Activated naive CD4-positive, alpha-beta T cell treated with anti-CD3 and anti-CD28 coated beads, Interleukin-2, amount 10 ng/mL, durations not matched to agents 7 days and 5 days (primary cell): ENCODE data around the gene DCAF6.

Experiments used
- CTCF ChIA-PET: fragments of 350-600 bp; sonication (Branson Sonifier 250); formaldehyde crosslinking; loops from one replicate; lab custom pipeline; 2021; ENCODE audit warnings: antibody characterized with exemption; lab: Charles Lee
- DNase-seq: peaks from one replicate; pipeline ENCODE4 v3.0.0-alpha.2; 2020
- H3K27ac Mint-ChIP-seq: one replicate; pipeline ENCODE4 v1.8.0; 2021; ENCODE audit warnings: mild to moderate bottlenecking, moderate library complexity, mixed read lengths
- H3K27me3 Mint-ChIP-seq: one replicate; pipeline ENCODE4 v1.8.0; 2021; ENCODE audit warnings: mild to moderate bottlenecking, mixed read lengths
- H3K36me3 Mint-ChIP-seq: one replicate; pipeline ENCODE4 v1.8.0; 2021; ENCODE audit warnings: mixed read lengths
- H3K4me1 Mint-ChIP-seq: one replicate; pipeline ENCODE4 v1.8.0; 2021; ENCODE audit warnings: mixed read lengths
- H3K4me3 Mint-ChIP-seq: one replicate; pipeline ENCODE4 v1.8.0; 2021; ENCODE audit warnings: mild to moderate bottlenecking, moderate library complexity, mixed read lengths
- H3K9me3 Mint-ChIP-seq: one replicate; pipeline ENCODE4 v1.8.0; 2021; ENCODE audit warnings: mixed read lengths

The DCAF6 gene

DNA sequence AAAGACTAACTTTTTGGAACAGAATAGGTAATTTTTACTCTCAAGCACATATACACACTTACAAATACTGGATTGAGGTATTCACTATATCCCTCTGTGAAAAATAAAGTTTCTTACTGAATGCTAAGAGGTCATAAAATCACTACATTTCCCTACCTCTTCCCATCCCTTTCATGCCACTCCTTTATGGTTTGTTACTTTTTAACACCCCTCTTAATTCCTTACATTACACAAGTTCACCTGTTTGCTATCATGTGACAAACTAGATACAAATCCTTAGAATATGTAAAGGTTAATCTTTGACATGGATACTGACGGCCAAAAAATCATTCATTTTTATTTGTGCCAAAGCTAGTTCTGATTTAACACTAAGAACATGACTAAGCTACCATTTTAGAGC is 6.8 kb upstream of the DCAF6 start:
- Mint-ChIP-seq H3K36me3 (no peaks in the 10 kb centered on the region), H3K9me3 (no peaks in the 10 kb centered on the region), H3K27me3 (no peaks in the 10 kb centered on the region), H3K27ac (no peak overlapping the region), H3K4me1 (peaks cover 17% of the 10 kb centered on the region), H3K4me3 (no peak overlapping the region)
- CTCF ChIA-PET, result no interaction called here
- DNase-seq, result no peak

DNA sequence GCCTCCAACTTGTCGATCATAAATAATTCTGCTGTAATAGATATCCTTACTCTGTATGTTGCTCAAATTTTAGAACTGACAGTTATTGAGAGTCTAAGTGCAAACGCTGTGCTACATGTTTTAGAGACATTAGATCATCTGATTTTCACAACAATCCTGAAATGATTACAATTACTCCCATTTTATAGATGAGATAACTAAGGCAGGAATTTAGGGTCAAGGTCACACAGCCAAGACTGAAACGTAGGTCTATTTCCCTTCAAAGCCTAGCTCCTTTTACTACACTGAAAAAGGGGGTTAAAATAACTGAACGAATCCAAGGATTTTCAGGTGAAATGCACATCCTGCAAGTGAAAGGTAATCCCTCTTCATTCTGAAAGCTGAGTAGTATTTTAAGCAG is 2.7 kb upstream of the DCAF6 start:
- CTCF ChIA-PET, result interaction anchor here (0.8 kb wide), 1 partner anchor 149 kb away, joined by 3 read pairs; no protein-coding TSS in a partner anchor
- no peaks in the 10 kb centered on the region for H3K9me3 Mint-ChIP-seq
- peak overlapping the region; percentile 81 for H3K4me3 Mint-ChIP-seq
- no peak for DNase-seq
- H3K27me3 Mint-ChIP-seq, result no peaks in the 10 kb centered on the region
- H3K27ac Mint-ChIP-seq, result no peak overlapping the region
- H3K4me1 Mint-ChIP-seq, result peaks cover 29% of the 10 kb centered on the region
- peaks cover 2% of the 10 kb centered on the region for H3K36me3 Mint-ChIP-seq

DNA sequence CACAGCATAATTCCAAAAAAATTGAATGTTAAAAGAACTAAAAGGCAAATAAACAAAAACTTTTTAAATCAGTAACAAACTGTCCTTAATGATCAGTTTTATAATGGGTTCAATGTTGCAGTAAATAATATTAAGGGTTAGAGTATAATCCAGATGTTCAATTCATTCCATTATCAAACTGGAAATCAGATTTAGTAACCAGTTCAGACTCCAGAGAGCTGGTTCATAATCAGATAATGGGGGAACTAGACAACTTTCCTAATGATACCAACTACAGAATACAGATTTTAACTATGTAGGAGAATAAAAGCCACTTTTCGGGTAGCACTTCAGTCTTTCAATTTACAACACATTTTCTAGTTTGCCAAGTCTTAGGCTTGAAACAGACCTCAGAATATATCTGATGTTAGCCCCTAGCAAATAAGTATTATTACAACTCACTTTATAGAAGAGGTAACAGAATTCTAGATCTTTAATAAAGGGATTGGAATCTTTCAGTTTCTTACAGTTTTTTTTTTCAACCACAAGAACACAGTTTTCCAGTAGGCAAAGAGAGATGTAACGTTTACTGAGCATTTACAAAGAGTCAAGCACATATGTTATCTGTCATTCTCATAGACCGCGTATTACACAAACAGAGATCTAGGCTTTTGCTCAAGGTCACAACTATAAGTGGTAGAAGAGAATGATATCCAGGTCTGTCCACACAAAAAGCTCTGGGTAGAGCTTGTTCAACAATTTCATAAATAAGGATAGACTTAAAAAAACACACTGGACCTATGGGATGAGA is 1.9 kb upstream of the DCAF6 start:
- DNase-seq, result no peak
- Mint-ChIP-seq H3K36me3 (peaks cover 2% of the 10 kb centered on the region), H3K27ac (peak overlapping the region; percentile 92), H3K4me1 (peaks cover 31% of the 10 kb centered on the region), H3K9me3 (no peaks in the 10 kb centered on the region), H3K4me3 (peak overlapping the region; percentile 81), H3K27me3 (no peaks in the 10 kb centered on the region)
- CTCF ChIA-PET, result interaction anchor here (0.8 to 3.2 kb wide), 3 partner anchors 148 to 149 kb away, joined by 3 to 16 read pairs (median 3); no protein-coding TSS in a partner anchor

DNA sequence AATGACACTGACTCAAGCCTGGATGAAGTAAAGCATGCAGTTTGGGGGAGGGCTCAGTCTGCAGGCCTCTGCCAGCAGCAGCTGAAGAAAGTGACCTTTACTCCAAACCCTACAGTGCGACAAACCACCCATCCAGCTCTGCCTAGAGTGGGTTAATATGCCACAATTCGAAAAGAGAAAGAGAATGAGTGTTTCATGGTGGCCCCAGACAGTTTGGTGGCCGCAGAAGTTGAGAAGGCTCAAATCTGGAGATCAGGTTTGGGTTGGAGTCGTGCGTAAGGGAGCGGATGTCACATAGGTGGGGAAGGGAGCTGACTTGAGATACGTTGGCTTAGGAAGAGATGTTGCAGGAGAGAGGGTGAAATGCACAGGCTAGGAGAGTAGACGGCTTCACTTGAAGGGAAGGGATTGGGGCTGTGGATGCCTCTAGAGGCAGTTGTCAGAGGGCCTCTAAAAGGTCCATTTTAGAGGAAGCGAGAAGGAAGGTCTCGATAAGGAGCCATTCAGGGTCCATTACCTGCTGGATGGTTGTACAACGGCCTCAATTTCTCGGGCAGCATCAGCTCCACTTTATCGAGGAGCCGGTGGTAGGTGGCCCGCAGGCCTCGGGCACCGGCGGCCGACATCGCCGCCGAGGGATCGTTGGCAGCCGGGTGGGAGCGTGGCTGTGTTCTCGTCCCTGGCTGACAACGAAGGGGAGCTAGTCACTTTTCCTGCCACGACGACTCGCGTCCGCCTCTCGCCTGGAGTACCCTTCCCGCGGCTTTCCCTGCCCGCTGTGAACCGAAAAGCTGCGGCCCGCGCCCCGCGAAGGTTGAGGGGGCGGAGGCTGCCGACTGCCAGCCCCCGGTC is 1.0 kb upstream of the DCAF6 start:
- no peaks in the 10 kb centered on the region for H3K9me3 Mint-ChIP-seq
- CTCF ChIA-PET, result interaction anchor here (1.0 to 3.2 kb wide), 6 partner anchors 131 to 299 kb away, joined by 3 to 16 read pairs (median 3); no protein-coding TSS in a partner anchor
- H3K4me3 Mint-ChIP-seq, result peak overlapping the region; percentile 81
- peaks cover 2% of the 10 kb centered on the region for H3K36me3 Mint-ChIP-seq
- peak; percentile 59 for DNase-seq
- H3K27me3 Mint-ChIP-seq, result no peaks in the 10 kb centered on the region
- peaks cover 31% of the 10 kb centered on the region for H3K4me1 Mint-ChIP-seq
- peak overlapping the region; percentile 92 for H3K27ac Mint-ChIP-seq

DNA sequence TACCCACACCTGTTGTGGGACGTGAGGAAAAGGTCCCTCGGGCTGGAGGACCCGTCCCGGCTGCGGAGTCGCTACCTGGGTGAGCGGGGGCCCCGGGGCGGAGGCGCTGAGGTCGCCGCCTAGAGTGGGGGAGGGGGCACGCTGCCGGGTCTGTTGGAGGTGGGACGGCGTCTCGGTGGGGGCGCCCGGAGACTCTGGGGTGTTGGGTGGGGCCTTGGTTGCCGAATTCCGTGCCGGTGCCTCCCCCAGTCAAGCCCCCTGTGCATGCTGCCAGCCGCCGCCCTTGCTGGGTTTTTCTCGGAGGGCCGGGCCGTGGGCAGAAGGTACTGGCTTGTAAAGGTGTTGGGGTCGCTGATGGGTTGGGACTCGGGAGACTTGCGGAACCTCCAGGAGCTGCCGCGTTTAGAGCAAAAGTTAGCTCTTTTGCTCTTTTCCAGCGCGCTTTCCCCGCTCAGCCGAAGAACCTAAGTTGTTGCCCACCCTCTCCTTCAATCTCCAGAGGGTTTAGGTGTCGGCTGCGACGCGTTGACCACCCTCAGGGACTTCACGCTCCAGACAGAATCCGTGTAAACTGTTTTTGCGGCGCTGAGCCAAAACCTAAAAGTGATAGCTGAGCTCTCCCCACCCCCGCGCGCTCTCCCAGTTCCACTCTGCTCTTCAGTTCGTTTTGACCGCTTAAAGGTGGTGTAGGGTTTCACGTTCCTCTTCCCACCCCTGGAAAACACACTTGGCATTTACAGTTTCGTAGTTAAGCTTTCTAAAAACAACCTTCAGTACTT is 636 bp downstream of the DCAF6 start, which contains the start of gene MPC2:
Gene MPC2 (minus strand): TSS at position 143 of the 779 bp plus-strand sequence. CDS start 1,231 bp downstream, outside the sequence.
- H3K27me3 Mint-ChIP-seq, result no peaks in the 10 kb centered on the region
- peaks cover 2% of the 10 kb centered on the region for H3K36me3 Mint-ChIP-seq
- H3K9me3 Mint-ChIP-seq, result no peaks in the 10 kb centered on the region
- peak within 1 kb of the TSS; percentile 81 for H3K4me3 Mint-ChIP-seq
- peaks cover 31% of the 10 kb centered on the region for H3K4me1 Mint-ChIP-seq
- peak; percentile 80 for DNase-seq
- CTCF ChIA-PET, result interaction anchor here (0.6 to 3.2 kb wide), 3 partner anchors 8 to 145 kb away, joined by 3 to 16 read pairs (median 3); no protein-coding TSS in a partner anchor
- H3K27ac Mint-ChIP-seq, result peak within 1 kb of the TSS; percentile 92

DNA sequence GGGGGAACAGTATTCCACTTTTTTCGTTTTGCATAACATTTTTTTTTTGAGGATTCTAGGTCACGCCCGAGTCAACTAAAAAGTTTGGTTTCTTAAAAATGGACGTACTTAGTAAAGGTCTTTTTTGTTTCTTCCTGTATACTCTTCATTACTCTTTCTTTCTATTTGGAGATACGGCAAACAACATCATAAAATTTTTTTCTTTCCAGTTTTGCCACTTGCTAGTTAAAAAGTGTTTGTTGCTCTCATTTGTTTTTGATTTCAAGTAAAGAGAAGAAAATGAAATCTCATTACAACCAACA is 1.2 kb downstream of the DCAF6 start:
- CTCF ChIA-PET, result interaction anchor here (1.0 to 3.2 kb wide), 2 partner anchors 12 to 145 kb away, joined by 3 to 16 read pairs; no protein-coding TSS in a partner anchor
- Mint-ChIP-seq H3K27ac (peak overlapping the region; percentile 92), H3K27me3 (no peaks in the 10 kb centered on the region), H3K4me3 (peak overlapping the region; percentile 81), H3K36me3 (peaks cover 2% of the 10 kb centered on the region), H3K4me1 (peaks cover 31% of the 10 kb centered on the region), H3K9me3 (no peaks in the 10 kb centered on the region)
- no peak for DNase-seq

DNA sequence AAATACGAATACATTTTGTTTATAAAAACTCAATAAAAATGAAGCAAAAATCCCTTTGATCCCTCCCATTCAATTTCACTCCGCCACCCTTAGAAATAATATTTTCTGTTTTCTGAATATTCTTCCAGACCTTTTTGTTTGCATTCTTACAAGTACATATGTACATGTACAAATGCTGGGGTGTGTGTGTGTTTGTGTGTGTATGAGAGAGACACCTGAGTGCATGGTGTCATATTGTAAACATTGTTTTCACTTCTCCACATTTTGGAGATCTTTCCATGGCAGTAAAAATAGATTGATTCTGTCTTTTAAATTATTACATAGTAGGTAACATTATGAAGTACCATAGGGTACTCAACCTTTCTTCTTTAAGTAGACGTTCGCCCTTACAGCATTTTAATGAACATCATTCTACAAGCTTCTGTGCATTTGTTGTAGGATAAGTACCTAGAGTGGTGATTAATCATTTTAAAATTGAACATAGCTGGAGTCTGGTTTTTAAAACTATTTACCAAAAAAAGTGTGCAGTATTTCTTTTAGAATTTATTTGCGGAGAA is 1.7 kb downstream of the DCAF6 start:
- Mint-ChIP-seq H3K4me3 (peak overlapping the region; percentile 81), H3K27ac (peak overlapping the region; percentile 92), H3K27me3 (no peaks in the 10 kb centered on the region), H3K9me3 (no peaks in the 10 kb centered on the region), H3K36me3 (peaks cover 3% of the 10 kb centered on the region), H3K4me1 (peaks cover 27% of the 10 kb centered on the region)
- no peak for DNase-seq
- CTCF ChIA-PET, result no interaction called here

DNA sequence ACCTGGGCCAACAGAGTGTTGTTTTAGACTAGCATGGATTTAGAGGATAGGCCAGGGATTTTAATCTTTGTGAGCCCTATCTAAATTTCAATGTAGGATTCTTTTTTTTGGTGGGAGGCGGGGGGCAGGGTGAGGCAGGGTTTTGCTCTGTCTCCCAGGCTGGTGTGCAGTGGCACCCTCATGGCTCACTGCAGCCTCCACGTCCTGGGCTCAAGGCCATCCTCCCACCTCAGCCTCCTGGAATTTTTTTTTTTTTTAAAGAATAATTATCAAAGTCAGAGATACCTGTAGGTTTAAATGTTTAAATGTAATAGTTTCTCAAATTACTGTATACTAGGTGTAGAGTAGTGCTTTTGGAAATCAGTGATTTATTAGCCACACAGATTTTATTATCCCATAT is 3.8 kb downstream of the DCAF6 start:
- CTCF ChIA-PET, result no interaction called here
- DNase-seq, result no peak
- H3K36me3 Mint-ChIP-seq, result peaks cover 15% of the 10 kb centered on the region
- peaks cover 13% of the 10 kb centered on the region for H3K4me1 Mint-ChIP-seq
- H3K9me3 Mint-ChIP-seq, result peaks cover 2% of the 10 kb centered on the region
- H3K27ac Mint-ChIP-seq, result no peak overlapping the region
- H3K27me3 Mint-ChIP-seq, result no peaks in the 10 kb centered on the region
- H3K4me3 Mint-ChIP-seq, result no peak overlapping the region

DNA sequence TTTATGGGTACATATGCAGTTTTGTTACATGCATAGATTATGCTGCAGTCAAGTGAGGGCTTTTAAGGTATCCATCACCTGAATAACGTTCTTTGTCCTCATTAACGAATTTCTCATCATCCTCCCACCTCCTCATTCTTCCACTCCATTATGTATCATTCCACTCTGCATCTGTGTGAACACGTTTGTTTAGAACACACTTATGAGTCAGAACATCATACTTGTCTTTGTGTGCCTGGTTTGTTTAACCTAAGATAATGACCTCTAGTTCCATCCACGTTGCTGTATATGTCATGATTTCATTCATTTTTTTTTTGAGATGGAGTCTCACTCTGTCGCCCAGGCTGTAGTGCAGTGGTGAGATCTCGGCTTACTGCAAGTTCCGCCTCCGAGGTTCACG is 7.1 kb downstream of the DCAF6 start:
- Mint-ChIP-seq H3K27me3 (no peaks in the 10 kb centered on the region), H3K9me3 (peaks cover 2% of the 10 kb centered on the region), H3K27ac (no peak overlapping the region), H3K4me1 (peaks cover 23% of the 10 kb centered on the region), H3K4me3 (no peak overlapping the region), H3K36me3 (peaks cover 17% of the 10 kb centered on the region)
- CTCF ChIA-PET, result no interaction called here
- no peak for DNase-seq

DNA sequence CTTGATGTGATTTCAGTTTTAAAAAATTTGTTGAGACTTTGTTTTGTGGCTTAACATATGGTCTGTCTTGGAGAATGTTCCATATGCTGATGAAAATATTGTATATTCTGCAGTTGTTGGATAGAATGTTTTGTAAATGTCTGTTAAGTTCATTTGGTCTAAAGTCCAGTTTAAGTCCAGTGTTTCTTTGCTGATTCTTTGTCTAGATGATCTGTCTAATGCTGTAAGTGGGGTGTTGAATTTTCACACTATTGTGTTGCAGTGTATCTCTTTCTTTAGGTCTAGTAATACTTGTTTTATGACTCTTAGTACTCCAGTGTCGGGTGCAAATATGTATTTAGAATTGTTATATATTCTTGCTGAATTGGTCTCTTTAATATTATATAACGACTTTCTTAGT is 11.2 kb downstream of the DCAF6 start:
- no peak overlapping the region for H3K27ac Mint-ChIP-seq
- CTCF ChIA-PET, result no interaction called here
- H3K9me3 Mint-ChIP-seq, result peaks cover 2% of the 10 kb centered on the region
- no peaks in the 10 kb centered on the region for H3K27me3 Mint-ChIP-seq
- peaks cover 27% of the 10 kb centered on the region for H3K36me3 Mint-ChIP-seq
- H3K4me3 Mint-ChIP-seq, result no peak overlapping the region
- peaks cover 18% of the 10 kb centered on the region for H3K4me1 Mint-ChIP-seq
- no peak for DNase-seq

DNA sequence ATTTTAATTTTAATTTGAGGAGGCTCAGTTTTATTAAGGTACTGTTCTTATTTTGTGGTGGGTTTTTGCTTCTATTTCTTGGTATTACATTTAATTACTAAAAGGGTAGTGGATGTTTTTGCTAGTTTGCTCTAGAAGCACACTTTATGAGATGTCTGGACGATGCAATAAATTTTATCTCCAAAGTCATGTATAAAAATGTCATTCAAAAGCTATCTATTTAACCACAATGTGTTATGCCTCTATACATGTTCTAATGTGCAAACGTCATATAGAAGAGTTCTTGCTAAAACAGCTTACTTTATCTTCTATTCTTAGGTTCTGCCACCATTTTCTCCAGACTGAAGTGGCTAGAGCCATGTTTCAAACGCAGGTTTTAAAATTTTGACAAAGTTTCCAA is 13.3 kb downstream of the DCAF6 start:
- DNase-seq, result no peak
- H3K36me3 Mint-ChIP-seq, result peaks cover 24% of the 10 kb centered on the region
- no peak overlapping the region for H3K4me3 Mint-ChIP-seq
- no peaks in the 10 kb centered on the region for H3K27me3 Mint-ChIP-seq
- no peaks in the 10 kb centered on the region for H3K9me3 Mint-ChIP-seq
- CTCF ChIA-PET, result interaction anchor here (0.6 to 0.9 kb wide), 2 partner anchors 9 to 12 kb away, joined by 3 read pairs; partner anchors contain the start of gene MPC2
- no peak overlapping the region for H3K27ac Mint-ChIP-seq
- peaks cover 16% of the 10 kb centered on the region for H3K4me1 Mint-ChIP-seq

DNA sequence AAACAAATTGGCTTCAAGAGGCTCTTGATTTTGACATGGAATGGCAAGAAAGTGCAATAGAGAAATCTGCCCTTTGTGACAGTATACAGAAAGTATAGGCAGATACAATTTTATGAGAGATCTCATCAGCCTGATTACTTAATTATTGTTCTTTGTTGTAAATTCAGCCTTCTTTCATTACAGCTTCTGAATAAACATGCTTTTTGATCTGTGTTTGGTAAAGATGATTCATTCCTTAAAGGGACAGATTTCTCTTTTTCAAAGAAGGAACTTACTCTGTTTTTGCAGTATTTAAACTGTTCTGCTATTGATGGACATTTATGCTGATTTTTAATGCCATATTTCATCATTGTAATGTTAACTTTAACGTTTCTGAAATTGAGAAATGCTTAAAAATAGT is 14.1 kb downstream of the DCAF6 start:
- Mint-ChIP-seq H3K4me1 (peaks cover 18% of the 10 kb centered on the region), H3K27me3 (no peaks in the 10 kb centered on the region), H3K4me3 (no peak overlapping the region), H3K36me3 (peaks cover 28% of the 10 kb centered on the region), H3K9me3 (no peaks in the 10 kb centered on the region), H3K27ac (no peak overlapping the region)
- CTCF ChIA-PET, result no interaction called here
- DNase-seq, result no peak

DNA sequence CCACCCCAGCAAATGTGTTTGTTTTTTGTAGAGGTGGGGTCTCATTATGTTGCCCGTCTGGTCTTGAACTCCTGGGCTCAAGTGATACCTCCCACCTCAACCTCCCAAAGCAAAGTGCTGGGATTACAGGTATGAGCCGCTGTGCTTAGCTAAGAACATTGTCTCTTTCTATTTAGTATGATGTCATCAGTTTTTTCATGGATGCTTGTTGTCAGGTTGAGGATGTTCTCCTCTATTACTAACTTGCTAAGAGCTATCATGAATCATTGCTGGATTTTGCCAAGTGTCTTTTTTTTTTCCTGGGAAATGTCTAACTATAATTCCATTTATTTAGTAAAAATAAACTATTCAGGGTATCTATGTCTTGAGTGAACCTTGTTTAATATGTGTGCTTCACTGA is 19.4 kb downstream of the DCAF6 start:
- no peak overlapping the region for H3K27ac Mint-ChIP-seq
- H3K9me3 Mint-ChIP-seq, result no peaks in the 10 kb centered on the region
- no peak for DNase-seq
- H3K4me1 Mint-ChIP-seq, result peaks cover 2% of the 10 kb centered on the region
- CTCF ChIA-PET, result no interaction called here
- peaks cover 24% of the 10 kb centered on the region for H3K36me3 Mint-ChIP-seq
- no peak overlapping the region for H3K4me3 Mint-ChIP-seq
- no peaks in the 10 kb centered on the region for H3K27me3 Mint-ChIP-seq
